ENCODE measurements around the gene LMLN. TPM values are rescaled to one million over a fixed set of nuclear protein-coding genes. Genes with fewer than 3 reads are reported as not detected.
"Not testable (repeated sequence)": the region's sequence is repeated elsewhere in the genome, so short reads cannot be mapped to it uniquely, and the experiment has no call there.

Gene LMLN
- polyA plus RNA-seq, 3 donors, result 0.56 to 2.5 (median 1.3) TPM

DNA sequence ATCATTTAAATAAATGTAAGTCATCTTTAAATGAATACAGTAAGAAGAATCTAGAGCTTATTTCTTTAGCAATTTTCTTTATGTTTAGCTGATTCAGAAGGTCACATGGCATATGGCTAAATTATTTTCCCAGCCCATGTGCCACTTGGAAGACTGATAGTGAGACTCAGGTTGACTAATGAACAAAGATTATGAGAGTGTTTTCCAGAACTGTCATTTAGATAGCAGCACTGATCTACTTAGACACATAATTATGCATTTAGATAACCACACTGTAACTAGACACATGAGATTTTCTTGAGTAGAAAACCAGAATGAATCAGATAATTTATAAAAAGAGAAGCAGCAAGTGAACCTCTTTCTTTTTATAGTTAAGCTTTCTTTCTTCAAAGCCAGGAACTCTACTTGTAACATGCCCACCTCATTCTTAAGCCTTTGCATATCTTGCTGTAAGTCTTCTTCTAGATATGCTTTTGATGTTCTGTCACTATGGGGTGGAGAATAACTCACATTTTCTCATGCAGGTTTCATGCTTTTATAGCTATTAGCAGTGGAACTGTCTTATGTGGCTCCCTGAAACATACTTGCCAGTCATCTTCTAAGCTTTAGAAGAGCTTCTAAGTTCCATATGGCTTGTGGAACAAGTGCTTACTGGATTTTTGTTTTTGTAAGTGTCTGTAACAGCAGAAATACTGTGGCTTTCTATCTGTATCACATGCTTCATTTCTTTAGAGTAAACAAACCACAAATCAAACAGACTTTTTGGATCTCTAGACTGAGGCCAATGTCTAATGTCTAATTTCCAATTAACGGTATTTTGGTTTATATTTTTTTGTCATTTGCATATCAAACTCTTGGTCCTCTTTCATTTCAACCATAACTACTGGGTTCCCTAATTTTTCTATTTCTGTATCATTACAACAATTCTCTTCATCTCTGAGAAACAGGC, 101.4 kb downstream of the LMLN start:
- no peak overlapping the region for H3K27ac ChIP-seq (ENCODE audit: low read depth, low read length)
- 73 to 81% (median 78%) methylated on average over 1 of the region's 1 CpG for WGBS, 3 donors

- H3K27ac ChIP-seq (ENCODE audit: low read depth, low read length), result no peak overlapping the region
- WGBS, 3 donors, result 41 to 77% (median 50%) methylated on average over 1 of the region's 1 CpG
Measured at GRCh38 chr3:198062068-198062465, 102.0 kb downstream of the LMLN start.

- no peak overlapping the region for H3K27ac ChIP-seq (ENCODE audit: low read depth, low read length)
- WGBS, 3 donors, result 81 to 84% (median 83%) methylated on average over 5 of the region's 5 CpGs
Measured at GRCh38 chr3:198064420-198064819, 104.4 kb downstream of the LMLN start.

DNA sequence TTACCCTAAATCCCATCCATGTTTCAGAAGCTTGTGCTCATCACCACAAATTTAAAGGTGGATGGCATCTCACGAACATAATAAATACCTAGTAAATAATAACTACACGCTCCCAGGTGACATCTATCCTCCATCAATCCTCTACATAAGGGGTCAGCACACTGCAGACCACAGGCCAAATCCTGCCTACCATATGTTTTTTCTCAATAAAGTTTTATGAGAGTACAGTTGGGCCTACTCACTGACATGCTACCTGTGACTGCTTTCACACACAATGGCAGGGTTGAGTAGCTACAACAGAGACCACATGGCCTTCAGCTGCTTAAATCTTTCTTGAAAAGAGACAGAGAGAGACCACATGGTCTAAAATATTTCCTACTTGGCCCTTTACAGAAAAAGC, 105.9 kb downstream of the LMLN start:
- H3K27ac ChIP-seq (ENCODE audit: low read depth, low read length), result no peak overlapping the region
- WGBS, 3 donors, result 78 to 91% (median 87%) methylated on average over 2 of the region's 2 CpGs

- WGBS, 3 donors, result 57 to 78% (median 67%) methylated on average over 2 of the region's 2 CpGs
- H3K27ac ChIP-seq (ENCODE audit: low read depth, low read length), result no peak overlapping the region
Measured at GRCh38 chr3:198067416-198067815, 107.4 kb downstream of the LMLN start.

DNA sequence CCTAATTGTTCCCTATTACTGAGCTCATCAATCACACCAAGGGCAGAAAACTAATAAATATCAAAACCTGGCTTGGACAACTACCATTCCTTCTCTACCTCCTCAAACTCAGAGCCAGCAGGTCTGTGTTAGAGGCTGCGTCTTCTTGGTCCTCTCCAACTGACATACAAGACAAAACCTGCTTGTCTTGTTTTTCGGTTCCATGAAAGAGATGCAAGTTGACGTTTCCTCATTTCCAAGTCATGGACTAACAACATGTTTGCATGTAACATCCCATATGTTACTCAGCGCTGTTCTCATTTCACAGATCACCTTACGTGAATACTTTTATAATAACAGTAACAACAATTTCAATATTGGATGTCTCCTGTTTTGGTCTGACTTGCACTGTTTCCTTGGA, 110.9 kb downstream of the LMLN start:
- WGBS, 3 donors, result 69 to 93% (median 92%) methylated on average over 5 of the region's 5 CpGs
- H3K27ac ChIP-seq (ENCODE audit: low read depth, low read length), result no peak overlapping the region

DNA sequence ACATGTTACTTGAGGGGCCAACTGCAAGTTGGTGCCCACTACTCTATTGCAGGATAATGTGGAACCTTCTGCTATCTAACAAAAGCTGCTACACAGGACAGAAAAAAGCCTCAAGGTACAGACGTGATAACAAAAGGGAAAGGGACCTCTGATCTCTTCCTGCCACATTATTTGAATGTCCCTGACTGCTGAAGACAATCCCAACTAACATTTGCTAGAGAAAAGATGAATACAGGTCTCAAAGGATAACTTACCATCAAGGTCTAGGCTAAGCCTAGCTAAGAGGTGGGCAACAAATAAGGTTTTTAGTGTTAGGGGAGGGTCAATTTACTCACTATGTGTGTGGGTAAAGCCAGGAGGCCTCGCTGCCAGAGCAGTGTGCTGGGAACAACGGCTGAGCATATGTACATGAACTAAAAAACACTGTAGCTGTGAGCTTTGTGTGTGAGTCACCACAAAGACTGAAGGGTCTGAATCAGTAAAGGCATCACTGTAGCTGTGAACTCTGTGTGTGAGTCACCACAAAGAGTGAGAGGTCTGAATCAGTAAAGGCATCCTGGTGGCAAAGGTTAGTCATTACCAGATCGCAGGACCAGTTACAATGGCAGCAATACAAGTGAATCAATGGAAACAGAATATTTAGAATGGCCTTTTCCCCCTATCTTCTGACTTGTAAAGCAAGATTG, 111.7 kb downstream of the LMLN start:
- WGBS, 3 donors, result 61 to 67% (median 66%) methylated on average over 4 of the region's 4 CpGs
- H3K27ac ChIP-seq (ENCODE audit: low read depth, low read length), result no peak overlapping the region

GRCh38 chr3:198076722-198077308, 116.8 kb downstream of the LMLN start:
- H3K27ac ChIP-seq (ENCODE audit: low read depth, low read length), result no peak overlapping the region
- 32 to 55% (median 43%) methylated on average over 8 of the region's 8 CpGs for WGBS, 3 donors

GRCh38 chr3:198079771-198080520, 119.9 kb downstream of the LMLN start:
- WGBS, 3 donors, result 7 to 8% (median 7%) methylated on average over 46 to 47 of the region's 47 CpGs
- H3K27ac ChIP-seq (ENCODE audit: low read depth, low read length), result no peak overlapping the region

GRCh38 chr3:198080521-198081384, 120.7 kb downstream of the LMLN start:
- H3K27ac ChIP-seq (ENCODE audit: low read depth, low read length), result no peak overlapping the region
- WGBS, 3 donors, result 1 to 2% (median 2%) methylated on average over 79 to 86 of the region's 86 CpGs

GRCh38 chr3:198081421-198081844, 121.4 kb downstream of the LMLN start:
- H3K27ac ChIP-seq (ENCODE audit: low read depth, low read length), result no peak overlapping the region
- 12 to 17% (median 12%) methylated on average over 32 to 33 of the region's 33 CpGs for WGBS, 3 donors

DNA sequence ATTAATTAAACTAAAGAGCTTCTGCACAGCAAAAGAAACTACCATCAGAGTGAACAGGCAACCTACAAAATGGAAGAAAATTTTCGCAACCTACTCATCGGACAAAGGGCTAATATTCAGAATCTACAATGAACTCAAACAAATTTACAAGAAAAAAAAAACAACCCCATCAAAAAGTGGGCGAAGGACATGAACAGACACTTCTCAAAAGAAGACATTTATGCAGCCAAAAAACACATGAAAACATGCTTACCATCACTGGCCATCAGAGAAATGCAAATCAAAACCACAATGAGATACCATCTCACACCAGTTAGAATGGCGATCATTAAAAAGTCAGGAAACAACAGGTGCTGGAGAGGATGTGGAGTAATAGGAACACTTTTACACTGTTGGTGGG, 122.2 kb downstream of the LMLN start:
- not testable (repeated sequence) for H3K27ac ChIP-seq (ENCODE audit: low read depth, low read length)
- WGBS, 3 donors, result 97 to 98% (median 97%) methylated on average over 2 to 3 of the region's 4 CpGs

DNA sequence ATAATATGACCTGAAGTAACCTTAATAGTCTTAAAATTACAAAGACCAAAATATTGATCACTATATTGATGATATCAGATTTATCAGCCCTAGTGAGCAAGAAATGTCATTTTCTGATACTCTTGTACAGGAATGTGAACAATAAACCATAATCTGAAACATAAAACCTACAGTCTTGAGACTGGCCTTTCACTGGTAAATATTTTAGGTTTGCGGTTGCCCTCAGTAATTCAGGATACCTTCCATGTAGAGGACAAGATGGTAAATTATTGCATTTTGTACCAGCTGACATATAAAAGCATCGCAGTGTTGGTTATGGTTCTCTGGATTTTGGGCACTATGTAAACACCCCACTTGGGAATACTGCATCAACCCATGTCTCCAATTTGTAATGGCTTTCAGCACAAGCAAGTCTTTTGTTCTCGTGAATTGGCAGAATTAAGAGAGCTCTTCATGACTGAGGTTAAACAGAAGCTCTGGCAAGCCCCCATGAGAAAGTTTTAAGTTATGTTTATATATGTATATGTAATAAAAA, 128.5 kb downstream of the LMLN start:
- H3K27ac ChIP-seq (ENCODE audit: low read depth, low read length), result no peak overlapping the region
- WGBS, 3 donors, result 72 to 87% (median 76%) methylated on average over 3 of the region's 3 CpGs

DNA sequence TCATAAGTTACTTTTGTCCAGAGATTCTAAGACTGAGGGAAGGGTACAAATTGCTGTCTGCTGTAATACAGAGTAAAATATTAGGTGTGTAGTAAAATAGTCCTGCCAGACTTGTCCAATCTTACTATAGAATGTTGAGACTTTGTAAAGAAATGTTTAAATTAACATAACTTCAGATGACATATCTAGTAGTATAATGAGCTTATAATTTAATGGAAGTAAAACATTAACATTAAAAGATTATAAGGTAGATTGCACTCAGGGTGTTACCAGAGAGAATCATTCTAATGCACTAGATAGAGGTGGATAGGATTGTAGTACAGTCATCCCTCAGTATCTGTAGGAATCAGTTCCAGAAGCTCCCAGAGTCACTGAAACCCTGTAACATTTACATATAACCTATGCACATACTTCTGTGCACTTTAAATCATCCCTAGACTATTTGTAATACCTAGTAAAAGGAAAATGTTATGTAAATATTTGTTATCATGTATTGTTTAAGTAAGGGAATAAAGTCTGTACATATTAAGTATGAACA, 130.8 kb downstream of the LMLN start:
- H3K27ac ChIP-seq (ENCODE audit: low read depth, low read length), result no peak overlapping the region

DNA sequence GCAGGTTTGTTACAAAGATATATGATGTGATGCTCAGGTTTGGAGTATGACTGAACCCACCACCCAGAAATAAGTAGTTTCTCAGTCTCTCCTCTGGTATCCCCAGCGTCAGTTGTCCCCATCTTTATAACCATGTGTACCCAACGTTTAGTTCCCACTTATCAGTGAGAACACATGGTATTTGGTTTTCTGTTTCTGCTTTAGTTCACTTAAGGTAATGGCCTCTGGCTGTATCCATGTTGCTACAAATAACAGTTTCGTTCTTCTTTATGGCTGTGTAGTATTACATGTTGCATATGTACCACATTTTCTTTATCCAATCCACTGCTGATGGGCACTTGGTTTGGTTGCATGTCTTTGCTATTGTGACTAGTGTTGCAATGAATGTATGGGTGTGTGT, 132.3 kb downstream of the LMLN start:
- WGBS, 3 donors, result 52 to 67% (median 67%) methylated on average over 3 of the region's 3 CpGs

GRCh38 chr3:198093112-198093679, 133.2 kb downstream of the LMLN start:
- 53 to 77% (median 76%) methylated on average over 4 of the region's 4 CpGs for WGBS, 3 donors
- no peak overlapping the region for H3K27ac ChIP-seq (ENCODE audit: low read depth, low read length)

More for the DNA sequence above, 132.3 kb downstream of the LMLN start:
- no peak overlapping the region for H3K27ac ChIP-seq (ENCODE audit: low read depth, low read length)

Data from adipose tissue (tissue), 3 donors.